Raji (cell line): Measurements from ENCODE around the gene SYNE2.

Source experiments
- POLR2A ChIP-seq: IDR thresholded peaks from 2 replicates; pipeline ENCODE4 v1.6.1; 2011; ENCODE audit warnings: low read depth, low read length, control low read depth; ENCODE audit not compliant: insufficient read depth

Gene SYNE2

GRCh38 chr14:64215978-64216377, 363.2 kb downstream of the SYNE2 start:
- TF ChIP-seq POLR2A: no peak

GRCh38 chr14:64217308-64217707, 364.5 kb downstream of the SYNE2 start:
- no peak for TF ChIP-seq POLR2A

GRCh38 chr14:64217834-64218233, 365.0 kb downstream of the SYNE2 start:
- TF ChIP-seq POLR2A: no peak

GRCh38 chr14:64218344-64219240, 365.8 kb downstream of the SYNE2 start:
- no peak for TF ChIP-seq POLR2A

GRCh38 chr14:64220056-64220455, 367.3 kb downstream of the SYNE2 start:
- TF ChIP-seq POLR2A: no peak

- no peak for TF ChIP-seq POLR2A
Observed at GRCh38 chr14:64220466-64220865, 367.7 kb downstream of the SYNE2 start.

GRCh38 chr14:64221391-64222003, 368.7 kb downstream of the SYNE2 start:
- TF ChIP-seq POLR2A: no peak

GRCh38 chr14:64225151-64225757, 372.4 kb downstream of the SYNE2 start:
- no peak for TF ChIP-seq POLR2A

- no peak for TF ChIP-seq POLR2A
Observed at GRCh38 chr14:64227856-64228255, 375.1 kb downstream of the SYNE2 start.

- TF ChIP-seq POLR2A: no peak
Observed at GRCh38 chr14:64229489-64229888, 376.7 kb downstream of the SYNE2 start.

- TF ChIP-seq POLR2A: no peak
Observed at GRCh38 chr14:64232095-64232838, 379.5 kb downstream of the SYNE2 start.

GRCh38 chr14:64232944-64233343, 380.1 kb downstream of the SYNE2 start:
- no peak for TF ChIP-seq POLR2A

GRCh38 chr14:64233531-64234190, 380.9 kb downstream of the SYNE2 start:
- no peak for TF ChIP-seq POLR2A

- TF ChIP-seq POLR2A: no peak
Observed at GRCh38 chr14:64234877-64235651, 382.3 kb downstream of the SYNE2 start.
